ENCODE measurements around the gene DHRSX.
"Not testable (repeated sequence)": the region's sequence is repeated elsewhere in the genome, so short reads cannot be mapped to it uniquely, and the experiment has no call there.

The DHRSX gene

GRCh38 chrX:2460821-2461710 lies 39.7 kb downstream of the DHRSX start:
- H3K36me3 ChIP-seq (ENCODE audit: control insufficient read depth in 1 of 2, insufficient read depth in 2 of 2, low read length in 2 of 2); H3K27ac ChIP-seq (ENCODE audit: low read length); H3K4me1 ChIP-seq (ENCODE audit: control insufficient read depth in 1 of 2, insufficient read depth in 2 of 2, low read length in 2 of 2); H3K9me3 ChIP-seq (ENCODE audit: control insufficient read depth in 1 of 2, low read length in 2 of 2); H3K27me3 ChIP-seq (ENCODE audit: low read depth, low read length); H3K4me3 ChIP-seq (ENCODE audit: low read depth in 1 of 2, low read length in 2 of 2): not testable (repeated sequence)

GRCh38 chrX:2460048-2460447 lies 40.7 kb downstream of the DHRSX start:
- not testable (repeated sequence) for H3K36me3 ChIP-seq (ENCODE audit: control insufficient read depth in 1 of 2, insufficient read depth in 2 of 2, low read length in 2 of 2); H3K4me3 ChIP-seq (ENCODE audit: low read depth in 1 of 2, low read length in 2 of 2); H3K4me1 ChIP-seq (ENCODE audit: control insufficient read depth in 1 of 2, insufficient read depth in 2 of 2, low read length in 2 of 2); H3K9me3 ChIP-seq (ENCODE audit: control insufficient read depth in 1 of 2, low read length in 2 of 2); H3K27me3 ChIP-seq (ENCODE audit: low read depth, low read length); H3K27ac ChIP-seq (ENCODE audit: low read length)

- no peak overlapping the region for H3K27ac ChIP-seq (ENCODE audit: low read length)
Observed at GRCh38 chrX:2458309-2458708, 42.5 kb downstream of the DHRSX start.

GRCh38 chrX:2457289-2458133 lies 43.3 kb downstream of the DHRSX start:
- Histone ChIP-seq H3K36me3 (ENCODE audit: control insufficient read depth in 1 of 2, insufficient read depth in 2 of 2, low read length in 2 of 2) (peaks cover 0 to under 1% of the 10 kb centered on the region in 2 donors), H3K27ac (ENCODE audit: low read length) (no peak overlapping the region), H3K4me3 (ENCODE audit: low read depth in 1 of 2, low read length in 2 of 2) (no peak overlapping the region)

More at GRCh38 chrX:2458309-2458708, 42.5 kb downstream of the DHRSX start:
- H3K4me3 ChIP-seq (ENCODE audit: low read depth in 1 of 2, low read length in 2 of 2): no peak overlapping the region
- H3K36me3 ChIP-seq (ENCODE audit: control insufficient read depth in 1 of 2, insufficient read depth in 2 of 2, low read length in 2 of 2): no peaks in the 10 kb centered on the region
- H3K27me3 ChIP-seq (ENCODE audit: low read depth, low read length): no peaks in the 10 kb centered on the region
- H3K4me1 ChIP-seq (ENCODE audit: control insufficient read depth in 1 of 2, insufficient read depth in 2 of 2, low read length in 2 of 2): peaks cover 0 to 7% of the 10 kb centered on the region in 2 donors
- H3K9me3 ChIP-seq (ENCODE audit: control insufficient read depth in 1 of 2, low read length in 2 of 2): no peaks in the 10 kb centered on the region

GRCh38 chrX:2456091-2456490 lies 44.7 kb downstream of the DHRSX start:
- H3K36me3 ChIP-seq (ENCODE audit: control insufficient read depth in 1 of 2, insufficient read depth in 2 of 2, low read length in 2 of 2); H3K9me3 ChIP-seq (ENCODE audit: control insufficient read depth in 1 of 2, low read length in 2 of 2); H3K4me1 ChIP-seq (ENCODE audit: control insufficient read depth in 1 of 2, insufficient read depth in 2 of 2, low read length in 2 of 2); H3K4me3 ChIP-seq (ENCODE audit: low read depth in 1 of 2, low read length in 2 of 2); H3K27me3 ChIP-seq (ENCODE audit: low read depth, low read length); H3K27ac ChIP-seq (ENCODE audit: low read length): not testable (repeated sequence)

More at GRCh38 chrX:2457289-2458133, 43.3 kb downstream of the DHRSX start:
- H3K27me3 ChIP-seq (ENCODE audit: low read depth, low read length): no peaks in the 10 kb centered on the region
- H3K9me3 ChIP-seq (ENCODE audit: control insufficient read depth in 1 of 2, low read length in 2 of 2): no peaks in the 10 kb centered on the region
- H3K4me1 ChIP-seq (ENCODE audit: control insufficient read depth in 1 of 2, insufficient read depth in 2 of 2, low read length in 2 of 2): peaks cover 0 to 7% of the 10 kb centered on the region in 2 donors

GRCh38 chrX:2454620-2455019 lies 46.2 kb downstream of the DHRSX start:
- H3K9me3 ChIP-seq (ENCODE audit: control insufficient read depth in 1 of 2, low read length in 2 of 2); H3K4me3 ChIP-seq (ENCODE audit: low read depth in 1 of 2, low read length in 2 of 2); H3K27ac ChIP-seq (ENCODE audit: low read length); H3K27me3 ChIP-seq (ENCODE audit: low read depth, low read length); H3K36me3 ChIP-seq (ENCODE audit: control insufficient read depth in 1 of 2, insufficient read depth in 2 of 2, low read length in 2 of 2): not testable (repeated sequence)
- H3K4me1 ChIP-seq (ENCODE audit: control insufficient read depth in 1 of 2, insufficient read depth in 2 of 2, low read length in 2 of 2): peaks cover 0 to 13% of the 10 kb centered on the region in 2 donors

- H3K4me1 ChIP-seq (ENCODE audit: control insufficient read depth in 1 of 2, insufficient read depth in 2 of 2, low read length in 2 of 2): peaks cover 0 to 13% of the 10 kb centered on the region in 2 donors
- no peak overlapping the region for H3K4me3 ChIP-seq (ENCODE audit: low read depth in 1 of 2, low read length in 2 of 2)
- H3K9me3 ChIP-seq (ENCODE audit: control insufficient read depth in 1 of 2, low read length in 2 of 2): no peaks in the 10 kb centered on the region
- H3K36me3 ChIP-seq (ENCODE audit: control insufficient read depth in 1 of 2, insufficient read depth in 2 of 2, low read length in 2 of 2): peaks cover 0 to 3% of the 10 kb centered on the region in 2 donors
- no peaks in the 10 kb centered on the region for H3K27me3 ChIP-seq (ENCODE audit: low read depth, low read length)
- no peak overlapping the region for H3K27ac ChIP-seq (ENCODE audit: low read length)
Observed at GRCh38 chrX:2452799-2453198, 48.0 kb downstream of the DHRSX start.

GRCh38 chrX:2452317-2452784 lies 48.4 kb downstream of the DHRSX start:
- no peaks in the 10 kb centered on the region for H3K27me3 ChIP-seq (ENCODE audit: low read depth, low read length)
- peaks cover 0 to 13% of the 10 kb centered on the region in 2 donors for H3K4me1 ChIP-seq (ENCODE audit: control insufficient read depth in 1 of 2, insufficient read depth in 2 of 2, low read length in 2 of 2)
- H3K4me3 ChIP-seq (ENCODE audit: low read depth in 1 of 2, low read length in 2 of 2): no peak overlapping the region
- H3K36me3 ChIP-seq (ENCODE audit: control insufficient read depth in 1 of 2, insufficient read depth in 2 of 2, low read length in 2 of 2): peaks cover 0 to 3% of the 10 kb centered on the region in 2 donors
- no peaks in the 10 kb centered on the region for H3K9me3 ChIP-seq (ENCODE audit: control insufficient read depth in 1 of 2, low read length in 2 of 2)
- H3K27ac ChIP-seq (ENCODE audit: low read length): no peak overlapping the region

GRCh38 chrX:2451501-2452316 lies 49.1 kb downstream of the DHRSX start:
- H3K27ac ChIP-seq (ENCODE audit: low read length): no peak overlapping the region
- H3K27me3 ChIP-seq (ENCODE audit: low read depth, low read length): no peaks in the 10 kb centered on the region
- H3K4me1 ChIP-seq (ENCODE audit: control insufficient read depth in 1 of 2, insufficient read depth in 2 of 2, low read length in 2 of 2): peaks cover 0 to 13% of the 10 kb centered on the region in 2 donors
- H3K9me3 ChIP-seq (ENCODE audit: control insufficient read depth in 1 of 2, low read length in 2 of 2): no peaks in the 10 kb centered on the region
- no peak overlapping the region for H3K4me3 ChIP-seq (ENCODE audit: low read depth in 1 of 2, low read length in 2 of 2)
- peaks cover 0 to 3% of the 10 kb centered on the region in 2 donors for H3K36me3 ChIP-seq (ENCODE audit: control insufficient read depth in 1 of 2, insufficient read depth in 2 of 2, low read length in 2 of 2)

- H3K36me3 ChIP-seq (ENCODE audit: control insufficient read depth in 1 of 2, insufficient read depth in 2 of 2, low read length in 2 of 2): peaks cover 0 to 3% of the 10 kb centered on the region in 2 donors
- no peak overlapping the region for H3K27ac ChIP-seq (ENCODE audit: low read length)
- no peak overlapping the region for H3K4me3 ChIP-seq (ENCODE audit: low read depth in 1 of 2, low read length in 2 of 2)
- no peaks in the 10 kb centered on the region for H3K9me3 ChIP-seq (ENCODE audit: control insufficient read depth in 1 of 2, low read length in 2 of 2)
- H3K27me3 ChIP-seq (ENCODE audit: low read depth, low read length): no peaks in the 10 kb centered on the region
- peaks cover 0 to 13% of the 10 kb centered on the region in 2 donors for H3K4me1 ChIP-seq (ENCODE audit: control insufficient read depth in 1 of 2, insufficient read depth in 2 of 2, low read length in 2 of 2)
Observed at GRCh38 chrX:2450681-2451080, 50.1 kb downstream of the DHRSX start.
